Panc1 (cell line): ENCODE results near the gene SHE. TPM values are rescaled to one million over a fixed set of nuclear protein-coding genes. Genes with fewer than 3 reads are reported as not detected.

Experiments used
- ATAC-seq: fragments of 200-7000 bp; cut with Tn5 transposase; 2 replicates; pipeline ENCODE4 v1.9.1; 2020; ENCODE audit warnings: mild to moderate bottlenecking, moderate library complexity
- BruUV-seq: library from RNA; stranded (reverse); fragments of 400-500 nt; replicated peaks from 2 replicates; lab custom pipeline; 2021; lab: Mats Ljungman, UMichigan
- CTCF ChIA-PET: fragments of 300-600 bp; sonication (Branson Sonifier 250); formaldehyde crosslinking; loops from one replicate; lab custom pipeline; 2022; ENCODE audit warnings: antibody characterized with exemption; lab: Charles Lee
- POLR2A ChIA-PET: fragments of 300-600 bp; sonication (Branson Sonifier 250); formaldehyde crosslinking; loops from one replicate; lab custom pipeline; 2022; ENCODE audit warnings: antibody characterized with exemption; lab: Charles Lee
- DNase-seq: peaks from one replicate; pipeline ENCODE4 v3.0.0-alpha.2; 2010; ENCODE audit warnings: low read depth, low spot score
- H3K27ac ChIP-seq: 2 replicates; pipeline ENCODE4 v1.5.1; 2011; ENCODE audit warnings: mild to moderate bottlenecking, low read length, inconsistent platforms
- H3K27me3 ChIP-seq: fragments of 200-500 bp; sonication (Bioruptor generic); 2 replicates; pipeline ENCODE4 v1.6.0; 2014; ENCODE audit warnings: low read length, inconsistent platforms; ENCODE audit not compliant: control insufficient read depth, insufficient read depth
- H3K36me3 ChIP-seq: fragments of 200-500 bp; sonication (Bioruptor generic); 2 replicates; pipeline ENCODE4 v1.5.1; 2014; ENCODE audit warnings: inconsistent platforms, mild to moderate bottlenecking, low read length, moderate library complexity; ENCODE audit not compliant: control insufficient read depth, insufficient read depth
- H3K4me1 ChIP-seq: 2 replicates; pipeline ENCODE4 v1.5.1; 2011; ENCODE audit warnings: inconsistent platforms, mild to moderate bottlenecking, low read length, moderate library complexity; ENCODE audit not compliant: control insufficient read depth, insufficient read depth
- H3K4me3 ChIP-seq, 2 experiments: 2 replicates each; pipeline ENCODE4 v1.5.1; 2011 to 2012; ENCODE audit warnings: low read depth in 2 of 2, low read length in 2 of 2, mild to moderate bottlenecking in 2 of 2, inconsistent platforms in 1 of 2, moderate library complexity in 1 of 2
- H3K9me3 ChIP-seq: fragments of 200-500 bp; sonication (Bioruptor generic); 2 replicates; pipeline ENCODE4 v1.5.1; 2014; ENCODE audit warnings: low read depth, mild to moderate bottlenecking, inconsistent platforms, low read length, moderate library complexity; ENCODE audit not compliant: control insufficient read depth, insufficient read depth
- POLR2AphosphoS5 ChIP-seq: IDR thresholded peaks from 2 replicates; pipeline ENCODE4 v1.6.1; 2012; ENCODE audit warnings: mild to moderate bottlenecking, low read depth, low read length, moderate library complexity
- SIN3A ChIP-seq: IDR thresholded peaks from 2 replicates; pipeline ENCODE4 v1.6.1; 2012; ENCODE audit warnings: low read depth, mild to moderate bottlenecking, low read length, moderate library complexity, borderline replicate concordance; ENCODE audit not compliant: insufficient read depth
- TCF7L2 ChIP-seq: IDR thresholded peaks from 2 replicates; pipeline ENCODE4 v1.6.1; 2011; ENCODE audit warnings: mild to moderate bottlenecking, low read depth, low read length, inconsistent platforms
- in situ Hi-C: cut with HindIII; loops from 2 replicates; pipeline ENCODE4 v1.10.0; 2016; ENCODE audit warnings: low sequenced_read_pairs, low pct_unique_long_range_greater_than_20kb
- intact Hi-C: fragments of 100-400 bp; cut with micrococcal nuclease; formaldehyde crosslinking; loops from one replicate; pipeline ENCODE4 v1.10.0; 2022; ENCODE audit not compliant: unreplicated experiment
- total RNA-seq: library from RNA; stranded (reverse); gene quantifications from one replicate; pipeline ENCODE4 v1.2.1, GENCODE V29; 2021; ENCODE audit not compliant: unreplicated experiment
- TF ChIP-seq, protein P1 (sequence below), 2 experiments: IDR thresholded peaks; 2 replicates each; pipeline ENCODE4 v1.6.1; 2011 to 2012; ENCODE audit warnings: low read depth in 2 of 2, control low read depth in 1 of 2, low read length in 1 of 2, mild to moderate bottlenecking in 1 of 2, moderate library complexity in 1 of 2; ENCODE audit not compliant: insufficient read depth in 1 of 2
- TF ChIP-seq, protein P2 (sequence below): fragments of 450-650 bp; IDR thresholded peaks from 2 replicates; pipeline ENCODE4 v1.5.1; 2017; ENCODE audit warnings: mild to moderate bottlenecking

SHE gene
- total RNA-seq, 1 experiment from 2014 or later = 0.03 TPM

DNA sequence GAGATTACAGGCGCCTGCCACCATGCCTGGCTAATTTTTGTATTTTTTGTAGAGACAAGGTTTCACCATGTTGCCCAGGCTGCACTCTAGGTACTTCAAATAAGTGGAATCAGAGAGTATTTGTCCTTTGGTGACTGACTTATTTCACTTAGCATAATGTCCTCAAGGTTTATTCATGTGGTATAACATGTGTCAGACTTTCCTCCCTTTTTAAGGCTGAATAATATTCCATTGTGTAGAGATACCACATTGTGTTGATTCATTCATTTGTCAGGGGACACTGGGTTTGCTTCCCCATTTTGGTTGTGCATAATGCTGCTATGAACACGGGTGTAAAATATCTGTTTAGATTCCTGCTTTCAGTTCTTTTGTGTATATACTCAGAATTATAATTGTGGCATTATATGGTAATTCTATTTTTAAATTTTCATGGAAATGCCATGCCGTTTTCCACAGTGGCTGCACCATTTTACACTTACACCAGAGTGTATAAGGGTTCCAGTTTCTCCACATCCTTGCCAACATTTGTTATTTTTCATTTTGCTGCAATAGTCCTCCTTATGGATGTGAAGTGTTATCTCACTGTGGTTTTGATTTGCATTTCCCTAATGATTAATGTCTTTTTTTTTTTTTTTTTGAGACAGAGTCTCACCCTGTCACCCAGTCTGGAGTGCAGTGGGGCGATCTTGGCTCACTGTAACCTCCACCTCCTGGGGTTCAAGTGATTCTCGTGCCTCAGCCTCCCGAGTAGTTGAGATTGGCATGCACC lies 62.0 kb downstream of the SHE start:
- intact Hi-C loops = no loop called here
- DNase-seq (no peak), ATAC-seq (no peak)
- no peak overlapping the region for H3K4me3 ChIP-seq
- in situ Hi-C loops = no loop called here
- BruUV-seq = no TSS peak
- ChIA-PET CTCF (no interaction called here), POLR2A (no interaction called here)
- H3K4me1 ChIP-seq = no peaks in the 10 kb centered on the region
- H3K9me3 ChIP-seq = no peaks in the 10 kb centered on the region
- H3K36me3 ChIP-seq = no peaks in the 10 kb centered on the region
- no peak overlapping the region for H3K27ac ChIP-seq
- no peak for TF ChIP-seq POLR2AphosphoS5
- TF ChIP-seq TCF7L2 = no peak
- TF ChIP-seq, protein P1, sequence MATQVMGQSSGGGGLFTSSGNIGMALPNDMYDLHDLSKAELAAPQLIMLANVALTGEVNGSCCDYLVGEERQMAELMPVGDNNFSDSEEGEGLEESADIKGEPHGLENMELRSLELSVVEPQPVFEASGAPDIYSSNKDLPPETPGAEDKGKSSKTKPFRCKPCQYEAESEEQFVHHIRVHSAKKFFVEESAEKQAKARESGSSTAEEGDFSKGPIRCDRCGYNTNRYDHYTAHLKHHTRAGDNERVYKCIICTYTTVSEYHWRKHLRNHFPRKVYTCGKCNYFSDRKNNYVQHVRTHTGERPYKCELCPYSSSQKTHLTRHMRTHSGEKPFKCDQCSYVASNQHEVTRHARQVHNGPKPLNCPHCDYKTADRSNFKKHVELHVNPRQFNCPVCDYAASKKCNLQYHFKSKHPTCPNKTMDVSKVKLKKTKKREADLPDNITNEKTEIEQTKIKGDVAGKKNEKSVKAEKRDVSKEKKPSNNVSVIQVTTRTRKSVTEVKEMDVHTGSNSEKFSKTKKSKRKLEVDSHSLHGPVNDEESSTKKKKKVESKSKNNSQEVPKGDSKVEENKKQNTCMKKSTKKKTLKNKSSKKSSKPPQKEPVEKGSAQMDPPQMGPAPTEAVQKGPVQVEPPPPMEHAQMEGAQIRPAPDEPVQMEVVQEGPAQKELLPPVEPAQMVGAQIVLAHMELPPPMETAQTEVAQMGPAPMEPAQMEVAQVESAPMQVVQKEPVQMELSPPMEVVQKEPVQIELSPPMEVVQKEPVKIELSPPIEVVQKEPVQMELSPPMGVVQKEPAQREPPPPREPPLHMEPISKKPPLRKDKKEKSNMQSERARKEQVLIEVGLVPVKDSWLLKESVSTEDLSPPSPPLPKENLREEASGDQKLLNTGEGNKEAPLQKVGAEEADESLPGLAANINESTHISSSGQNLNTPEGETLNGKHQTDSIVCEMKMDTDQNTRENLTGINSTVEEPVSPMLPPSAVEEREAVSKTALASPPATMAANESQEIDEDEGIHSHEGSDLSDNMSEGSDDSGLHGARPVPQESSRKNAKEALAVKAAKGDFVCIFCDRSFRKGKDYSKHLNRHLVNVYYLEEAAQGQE (IDR thresholded peaks at IDR 0.05; ENCODE audit: insufficient read depth in 1 of 2, low read depth in 2 of 2, low read length in 1 of 2) = no peak
- no peak for TF ChIP-seq SIN3A
- TF ChIP-seq, protein P2, sequence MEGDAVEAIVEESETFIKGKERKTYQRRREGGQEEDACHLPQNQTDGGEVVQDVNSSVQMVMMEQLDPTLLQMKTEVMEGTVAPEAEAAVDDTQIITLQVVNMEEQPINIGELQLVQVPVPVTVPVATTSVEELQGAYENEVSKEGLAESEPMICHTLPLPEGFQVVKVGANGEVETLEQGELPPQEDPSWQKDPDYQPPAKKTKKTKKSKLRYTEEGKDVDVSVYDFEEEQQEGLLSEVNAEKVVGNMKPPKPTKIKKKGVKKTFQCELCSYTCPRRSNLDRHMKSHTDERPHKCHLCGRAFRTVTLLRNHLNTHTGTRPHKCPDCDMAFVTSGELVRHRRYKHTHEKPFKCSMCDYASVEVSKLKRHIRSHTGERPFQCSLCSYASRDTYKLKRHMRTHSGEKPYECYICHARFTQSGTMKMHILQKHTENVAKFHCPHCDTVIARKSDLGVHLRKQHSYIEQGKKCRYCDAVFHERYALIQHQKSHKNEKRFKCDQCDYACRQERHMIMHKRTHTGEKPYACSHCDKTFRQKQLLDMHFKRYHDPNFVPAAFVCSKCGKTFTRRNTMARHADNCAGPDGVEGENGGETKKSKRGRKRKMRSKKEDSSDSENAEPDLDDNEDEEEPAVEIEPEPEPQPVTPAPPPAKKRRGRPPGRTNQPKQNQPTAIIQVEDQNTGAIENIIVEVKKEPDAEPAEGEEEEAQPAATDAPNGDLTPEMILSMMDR = no peak
- H3K27me3 ChIP-seq = no peaks in the 10 kb centered on the region

DNA sequence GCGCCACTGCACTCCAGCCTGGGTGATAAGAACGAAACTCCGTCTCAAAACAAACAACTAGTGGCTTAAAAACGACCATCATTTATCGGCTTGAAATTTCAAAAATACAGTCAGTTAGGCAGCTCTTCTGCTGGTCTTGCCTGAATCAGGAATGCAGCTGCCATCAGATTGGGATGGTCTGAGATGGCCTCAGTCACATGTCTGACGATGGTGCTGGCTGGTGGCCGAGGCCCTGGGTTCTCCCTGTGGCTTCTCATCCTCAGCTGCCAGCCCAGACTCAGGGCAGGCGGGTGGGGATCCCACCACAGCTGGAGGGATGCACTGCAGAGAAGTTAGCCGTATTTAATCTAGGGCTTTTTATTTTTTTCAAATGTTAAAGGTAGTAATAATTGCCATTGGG lies 65.8 kb downstream of the SHE start:
- Histone ChIP-seq H3K4me3 (no peak overlapping the region), H3K36me3 (no peaks in the 10 kb centered on the region), H3K27me3 (no peaks in the 10 kb centered on the region), H3K27ac (no peak overlapping the region), H3K9me3 (no peaks in the 10 kb centered on the region), H3K4me1 (no peaks in the 10 kb centered on the region)
- intact Hi-C loops = no loop called here
- DNase-seq (no peak), ATAC-seq (no peak)
- in situ Hi-C loops = no loop called here
- CTCF ChIA-PET = no interaction called here
- no TSS peak for BruUV-seq
- TF ChIP-seq, protein P2 = no peak
- no peak for TF ChIP-seq SIN3A
- TF ChIP-seq TCF7L2 = no peak
- TF ChIP-seq, protein P1 (IDR thresholded peaks at IDR 0.05; ENCODE audit: insufficient read depth in 1 of 2, low read depth in 2 of 2, low read length in 1 of 2) = no peak
- TF ChIP-seq POLR2AphosphoS5 = no peak
- POLR2A ChIA-PET = no interaction called here
